ENCODE data around the gene OXCT2.
A peak's percentile ranks its signal among the peaks of the same experiment; 100 is the strongest.

Gene OXCT2

GRCh38 chr1:39761557-39762260, 9.4 kb downstream of the OXCT2 start:
- DNase-seq: no peak

- DNase-seq: no peak
These were observed 10.1 kb downstream of the OXCT2 start for GRCh38 chr1:39761016-39761415.

DNA sequence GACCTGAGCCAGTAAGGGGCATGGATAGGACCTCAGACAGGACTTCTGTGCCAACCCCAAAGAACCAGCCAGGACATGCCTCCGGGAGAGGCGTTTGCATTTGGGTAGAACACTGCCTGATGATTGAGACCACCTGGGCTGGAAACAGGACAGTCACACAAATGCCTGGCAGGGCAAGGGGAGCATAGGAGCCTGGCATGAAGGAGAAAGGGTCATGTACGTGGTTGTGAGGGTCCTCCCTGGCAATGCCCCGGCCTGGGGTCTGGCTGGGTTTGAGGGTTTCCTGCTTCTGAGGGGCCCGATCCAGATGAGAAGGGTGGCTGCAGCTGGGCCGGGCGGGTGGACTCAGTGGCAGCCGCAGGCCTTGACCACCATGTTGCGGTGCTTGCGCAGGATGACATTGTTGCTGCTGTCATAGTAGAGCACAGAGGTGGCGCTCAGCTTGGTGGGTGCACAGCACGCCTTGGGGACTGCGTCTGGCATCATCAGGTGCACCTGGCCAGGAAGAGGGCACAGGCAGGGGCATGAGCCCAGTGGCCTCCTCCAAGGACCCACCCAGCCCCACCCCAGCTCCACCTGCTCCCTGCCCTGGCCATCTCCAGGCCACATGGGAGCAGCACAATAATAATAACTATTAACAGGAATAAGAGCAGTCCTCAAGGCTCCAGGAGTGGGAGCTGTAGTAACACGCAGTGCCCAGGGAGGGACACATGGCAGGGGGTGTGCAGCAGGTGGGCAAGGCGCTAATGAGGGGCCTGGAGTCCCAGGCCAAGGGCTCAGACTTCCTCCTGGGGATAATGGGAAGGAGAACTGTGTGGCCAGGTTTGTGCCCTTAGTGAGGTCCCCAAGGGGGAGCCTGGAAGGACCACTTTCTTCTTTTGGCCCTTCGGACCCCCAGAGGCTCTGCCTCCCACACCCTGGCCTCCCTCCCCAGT, 10.8 kb downstream of the OXCT2 start:
- no peak for DNase-seq

GRCh38 chr1:39759436-39759726, 11.8 kb downstream of the OXCT2 start:
- no peak for DNase-seq

DNA sequence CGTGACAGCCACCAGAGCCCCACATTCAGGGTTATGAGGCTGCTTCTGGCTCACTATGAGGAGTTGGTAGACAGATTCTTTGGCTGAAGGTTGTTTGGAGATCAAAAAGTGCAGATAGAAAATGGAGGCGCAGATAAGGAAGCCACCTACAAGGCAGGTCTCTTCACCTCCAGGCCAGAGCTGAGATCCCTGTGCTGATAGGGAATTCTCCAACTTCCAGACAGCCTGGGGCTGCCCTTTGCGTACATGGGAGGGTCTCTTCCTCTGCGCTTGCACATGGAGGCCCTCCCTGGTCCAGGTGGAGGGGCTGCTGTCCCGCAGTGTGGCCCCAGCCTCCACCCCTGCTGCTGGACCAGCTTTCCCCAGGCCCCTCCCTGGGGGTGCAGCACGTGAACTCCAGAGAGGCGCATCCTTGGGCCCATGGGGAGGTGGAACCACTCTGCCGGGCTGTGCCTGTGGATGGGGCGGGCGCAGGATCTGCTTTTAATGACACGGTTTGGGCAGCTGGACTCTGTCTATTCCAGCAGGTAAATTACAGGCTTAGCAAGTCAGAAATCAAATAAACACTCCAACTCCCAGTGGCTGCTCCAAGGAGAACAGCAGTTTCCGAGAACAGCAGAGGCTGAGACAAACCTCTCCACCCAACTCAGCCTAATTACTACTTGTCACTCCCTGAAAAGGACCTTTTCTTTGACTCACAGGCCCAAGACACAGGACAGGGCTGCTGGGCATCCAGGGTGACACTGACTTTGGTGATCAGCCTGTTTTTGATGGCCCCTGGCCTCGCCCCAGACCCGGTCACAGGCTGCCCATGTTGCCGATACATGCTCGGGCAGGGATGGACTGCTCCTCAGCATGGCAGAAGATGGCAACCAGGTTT, 12.4 kb downstream of the OXCT2 start:
- no peak for DNase-seq

GRCh38 chr1:39757501-39757900, 13.6 kb downstream of the OXCT2 start:
- DNase-seq: no peak

GRCh38 chr1:39755965-39756659, 15.0 kb downstream of the OXCT2 start:
- no peak for DNase-seq

DNA sequence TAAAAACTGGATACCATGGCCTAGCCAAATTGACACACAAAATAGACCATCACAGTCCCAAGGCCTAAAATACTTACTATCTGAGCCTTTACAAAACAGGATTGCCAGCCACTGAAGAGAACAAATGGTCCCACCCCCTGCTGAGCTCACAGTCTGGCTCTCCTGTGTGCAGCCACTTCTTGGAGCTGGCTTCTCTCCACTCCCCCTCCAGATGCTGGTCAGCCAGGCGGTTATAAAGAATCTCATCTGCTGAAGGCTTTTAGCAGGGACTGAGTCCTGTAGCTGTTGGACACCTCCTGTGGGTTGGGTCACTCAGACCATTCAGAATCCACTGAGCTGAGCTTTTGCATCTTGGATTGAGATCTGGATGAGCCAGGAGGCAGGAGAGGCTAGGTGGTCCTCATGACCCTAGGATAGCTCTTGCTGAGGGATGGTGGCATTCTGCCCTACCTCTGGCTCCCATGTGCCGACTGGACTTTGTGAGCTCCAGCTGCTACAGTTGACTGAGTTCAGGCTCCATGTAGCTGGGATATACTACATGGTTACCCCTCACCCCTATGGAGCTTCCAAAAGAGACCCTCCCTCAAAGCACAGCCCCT, 16.1 kb downstream of the OXCT2 start:
- DNase-seq: no peak

DNA sequence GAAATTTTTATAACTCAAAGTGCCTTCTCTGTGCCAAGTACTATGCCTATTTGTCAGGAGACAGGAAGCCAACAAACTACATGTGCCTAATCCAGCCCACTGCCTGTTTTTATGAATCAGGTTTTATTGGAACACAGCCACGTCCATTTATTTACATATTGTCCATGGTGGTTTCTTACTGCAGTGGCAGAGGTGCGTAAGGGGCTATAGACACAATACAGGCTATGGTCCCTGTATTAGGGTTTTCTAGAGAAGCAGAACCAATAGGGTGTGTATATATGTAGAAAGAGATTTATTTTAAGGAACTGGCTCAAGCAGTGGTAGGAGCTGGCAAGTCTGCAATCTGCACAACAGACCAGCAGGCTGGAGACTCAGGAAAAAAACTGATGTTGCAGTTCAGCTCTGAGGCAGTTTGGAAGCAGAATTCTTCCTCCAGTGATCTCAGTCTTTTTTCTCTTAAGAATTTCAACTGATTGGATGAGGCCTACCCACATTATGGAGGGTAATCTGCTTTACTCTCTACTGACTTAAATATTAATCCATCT, 17.1 kb downstream of the OXCT2 start:
- DNase-seq: no peak

DNA sequence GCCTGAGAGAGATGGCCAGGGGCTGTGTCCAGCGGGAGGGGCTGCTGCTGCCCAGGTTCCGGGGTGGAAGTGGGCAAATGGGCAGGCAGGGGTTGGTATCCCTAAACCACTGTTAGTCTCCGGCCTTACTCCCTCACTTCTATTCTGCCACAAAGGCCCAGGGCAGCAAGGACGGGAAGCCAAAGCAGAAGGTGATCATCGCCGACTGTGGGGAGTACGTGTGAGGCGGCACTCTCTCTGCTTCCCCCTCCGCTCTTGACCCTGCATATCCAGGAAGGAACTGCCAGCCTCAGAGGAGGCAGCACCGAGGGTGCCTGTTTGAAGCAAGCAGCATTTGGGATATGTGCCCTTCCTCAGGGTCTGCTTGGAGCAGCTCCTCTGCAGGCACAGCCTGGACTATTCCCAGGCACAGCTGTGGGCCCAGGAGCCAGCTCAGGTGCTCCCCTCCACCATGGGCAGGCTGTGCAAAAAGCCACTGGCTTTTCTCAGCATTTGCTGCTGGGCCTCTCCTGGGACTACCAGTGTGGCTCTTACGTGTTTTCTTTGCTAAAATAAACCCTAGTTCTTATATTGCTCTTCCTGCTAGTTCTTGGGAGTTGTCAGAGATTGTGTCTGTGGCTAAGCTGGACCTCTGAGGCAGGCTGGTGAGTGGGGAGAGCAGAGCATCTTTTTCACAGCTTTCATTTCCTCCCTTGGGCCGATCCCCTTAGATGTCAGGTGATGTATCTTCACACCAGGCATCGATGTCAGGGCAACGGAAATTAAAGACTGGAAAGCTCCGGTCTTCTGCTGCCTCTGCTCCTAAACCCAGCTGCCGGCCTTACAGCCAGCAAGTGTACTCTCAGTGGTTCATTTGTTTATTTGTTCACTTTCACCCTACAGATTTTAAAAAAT, 17.8 kb downstream of the OXCT2 start:
- no peak for DNase-seq

GRCh38 chr1:39752703-39753102, 18.4 kb downstream of the OXCT2 start:
- DNase-seq: no peak

DNA sequence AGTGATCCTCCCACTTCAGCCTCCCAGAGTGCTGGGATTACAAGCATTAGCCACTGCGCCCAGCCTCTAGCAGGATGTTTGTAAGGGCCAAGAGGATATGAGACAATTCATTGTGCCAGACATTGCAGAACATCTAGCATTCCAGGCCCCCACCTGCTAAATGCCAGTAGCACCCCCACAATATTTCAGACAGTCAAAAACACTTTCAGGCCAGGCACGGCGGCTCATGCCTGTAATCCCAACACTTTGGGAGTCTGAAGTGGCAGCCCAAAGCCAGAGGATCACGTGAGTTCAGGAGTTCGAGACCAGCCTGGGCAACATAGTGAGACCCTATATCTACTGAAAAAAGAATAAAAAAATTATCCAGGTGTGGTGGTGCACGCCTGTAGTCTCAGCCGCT, 19.6 kb downstream of the OXCT2 start:
- DNase-seq: no peak

- no peak for DNase-seq
These were observed 26.0 kb downstream of the OXCT2 start for GRCh38 chr1:39745016-39745670.

DNA sequence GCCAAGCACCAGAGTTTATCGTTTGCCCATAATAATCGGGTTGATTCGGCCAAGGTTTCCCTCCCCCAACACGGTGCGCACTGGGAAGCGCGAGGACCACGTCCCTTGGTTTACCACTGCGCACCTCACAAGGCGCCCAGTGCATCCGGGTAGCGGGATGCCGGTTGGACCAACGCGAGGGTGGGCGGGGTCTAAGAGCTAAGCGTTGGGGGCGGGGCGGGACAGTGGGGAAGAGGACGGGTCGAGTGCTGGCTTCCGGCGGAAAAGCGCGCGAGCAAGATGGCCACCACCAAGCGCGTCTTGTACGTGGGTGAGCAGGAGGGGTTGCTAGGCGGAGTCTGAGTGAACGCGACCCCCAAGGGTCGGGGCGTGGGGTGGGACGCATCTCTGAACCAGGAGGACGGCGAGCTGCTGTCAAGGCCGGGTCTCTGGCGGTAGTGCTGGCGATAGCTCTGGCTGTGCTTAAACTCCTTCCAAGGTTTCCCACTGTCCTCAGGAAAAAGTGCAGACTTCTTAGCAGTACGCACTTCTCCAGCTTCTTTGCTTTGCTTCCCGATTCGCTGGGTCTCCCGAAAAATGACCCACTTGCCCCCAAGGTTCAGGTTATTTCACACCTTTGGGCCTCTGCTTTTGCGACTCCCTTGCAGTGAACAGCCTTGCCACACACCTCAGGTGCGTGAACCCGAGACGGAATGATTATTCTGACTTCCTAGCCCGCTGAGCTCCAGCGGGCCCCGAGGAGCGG, 32.4 kb downstream of the OXCT2 start, which contains the start of gene PPIE:
Gene PPIE (plus strand): TSS at position 261 of the 745 bp plus-strand sequence. CDS start 19 bp downstream, at position 280.
- peak; percentile 91 for DNase-seq

DNA sequence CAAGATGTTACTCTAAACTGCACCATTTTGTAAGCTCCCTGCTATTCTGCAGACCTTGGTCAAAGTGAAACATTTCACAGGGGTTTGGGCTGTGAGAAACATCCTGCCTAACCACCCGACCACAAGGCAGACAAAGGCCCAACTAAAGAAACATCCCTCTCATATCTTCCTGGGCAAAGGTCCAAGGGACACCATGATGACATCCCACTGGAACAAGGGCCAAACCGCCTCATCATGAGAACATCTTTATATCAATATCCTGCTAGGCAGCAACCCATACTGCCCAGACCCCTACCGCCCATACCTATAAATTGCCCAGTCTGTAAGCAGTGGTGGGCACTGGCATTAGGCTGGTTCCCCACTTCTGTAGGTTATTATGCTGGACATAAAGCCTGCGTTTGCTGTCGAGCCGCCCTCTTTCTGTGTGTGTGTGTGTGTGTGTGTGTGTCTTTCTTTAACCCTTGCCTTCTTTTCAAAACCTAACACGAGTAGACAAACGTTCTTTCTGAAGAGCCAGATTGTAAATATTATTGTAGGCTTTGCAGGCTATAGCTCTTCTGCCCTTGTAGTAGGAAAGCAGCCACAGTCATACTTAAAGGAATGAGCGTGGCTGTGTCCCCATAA, 33.5 kb downstream of the OXCT2 start:
- DNase-seq: no peak

DNA sequence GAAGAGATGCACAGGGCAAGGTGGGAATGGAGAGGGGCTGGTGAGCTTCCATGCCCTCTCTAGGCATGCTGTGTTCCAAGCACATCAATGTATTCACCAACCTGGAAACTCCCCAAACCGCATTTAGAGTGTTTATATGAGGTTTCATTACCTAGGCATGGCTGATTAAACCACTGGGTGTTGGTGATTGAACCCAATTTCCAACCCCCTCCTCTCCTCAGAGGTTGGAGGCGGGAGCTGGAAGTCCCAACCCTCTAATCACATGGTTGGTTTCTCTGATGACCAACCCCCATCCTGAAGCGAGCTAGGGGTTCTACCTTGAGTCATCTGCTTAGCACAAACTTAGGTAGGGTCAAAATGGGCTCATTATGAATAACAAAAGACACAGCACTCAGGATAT, 35.4 kb downstream of the OXCT2 start:
- no peak for DNase-seq

GRCh38 chr1:39733161-39733560, 38.0 kb downstream of the OXCT2 start:
- no peak for DNase-seq

- no peak for DNase-seq
These were observed 38.4 kb downstream of the OXCT2 start for GRCh38 chr1:39732730-39733129.

- DNase-seq: no peak
These were observed 41.3 kb downstream of the OXCT2 start for GRCh38 chr1:39729842-39730241.
